ENCODE measurements around the gene PDE4D. TPM values are rescaled to one million over a fixed set of nuclear protein-coding genes. Genes with fewer than 3 reads are reported as not detected.

Gene PDE4D
- total and polyA plus RNA-seq, 2 experiments from 2014 or later: 21.9 to 54.2 TPM

DNA sequence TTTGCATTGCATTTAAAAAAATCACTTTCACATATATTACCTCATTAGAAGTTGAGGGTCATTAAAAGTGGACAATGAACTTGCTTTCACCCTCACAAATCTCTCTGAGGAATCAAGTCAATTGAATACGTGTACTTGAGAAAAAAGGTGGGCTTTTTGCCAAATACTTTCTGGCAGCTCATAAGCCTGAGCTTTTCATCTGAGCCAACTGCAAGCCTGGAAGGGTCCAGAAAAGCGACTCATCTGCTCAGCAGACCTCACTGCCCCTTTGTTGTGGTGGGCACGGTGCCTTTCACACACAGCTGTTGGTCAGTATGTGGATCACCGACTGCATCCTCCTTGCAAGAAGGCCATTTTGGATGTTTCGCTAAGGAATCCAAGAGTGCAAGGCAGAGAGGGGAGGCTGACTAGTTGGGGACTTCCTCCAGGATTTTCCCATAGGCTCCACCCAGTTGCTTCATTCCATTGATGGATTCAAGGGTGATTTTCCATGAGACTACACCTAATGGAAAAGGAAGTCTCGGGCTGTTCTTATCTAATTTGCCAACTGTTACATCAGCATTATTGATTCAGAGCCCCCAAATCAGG is 564.7 kb downstream of the PDE4D start:
- peak overlapping the region; percentile 60 for H3K27ac ChIP-seq
- DNase-seq (ENCODE audit: low read depth in 1 of 2, low spot score in 1 of 2): peak; percentile 28 to 74
- no peak overlapping the region for H3K4me3 ChIP-seq
- no peaks in the 10 kb centered on the region for H3K36me3 ChIP-seq
- no peaks in the 10 kb centered on the region for H3K27me3 ChIP-seq
- TF ChIP-seq, protein P1, sequence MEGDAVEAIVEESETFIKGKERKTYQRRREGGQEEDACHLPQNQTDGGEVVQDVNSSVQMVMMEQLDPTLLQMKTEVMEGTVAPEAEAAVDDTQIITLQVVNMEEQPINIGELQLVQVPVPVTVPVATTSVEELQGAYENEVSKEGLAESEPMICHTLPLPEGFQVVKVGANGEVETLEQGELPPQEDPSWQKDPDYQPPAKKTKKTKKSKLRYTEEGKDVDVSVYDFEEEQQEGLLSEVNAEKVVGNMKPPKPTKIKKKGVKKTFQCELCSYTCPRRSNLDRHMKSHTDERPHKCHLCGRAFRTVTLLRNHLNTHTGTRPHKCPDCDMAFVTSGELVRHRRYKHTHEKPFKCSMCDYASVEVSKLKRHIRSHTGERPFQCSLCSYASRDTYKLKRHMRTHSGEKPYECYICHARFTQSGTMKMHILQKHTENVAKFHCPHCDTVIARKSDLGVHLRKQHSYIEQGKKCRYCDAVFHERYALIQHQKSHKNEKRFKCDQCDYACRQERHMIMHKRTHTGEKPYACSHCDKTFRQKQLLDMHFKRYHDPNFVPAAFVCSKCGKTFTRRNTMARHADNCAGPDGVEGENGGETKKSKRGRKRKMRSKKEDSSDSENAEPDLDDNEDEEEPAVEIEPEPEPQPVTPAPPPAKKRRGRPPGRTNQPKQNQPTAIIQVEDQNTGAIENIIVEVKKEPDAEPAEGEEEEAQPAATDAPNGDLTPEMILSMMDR (IDR thresholded peaks at IDR 0.05; ENCODE audit: low read depth, low read length): no peak
- peaks cover 26% of the 10 kb centered on the region for H3K4me1 ChIP-seq (ENCODE audit: low read depth)
- H3K9me3 ChIP-seq (ENCODE audit: low read depth): no peaks in the 10 kb centered on the region

DNA sequence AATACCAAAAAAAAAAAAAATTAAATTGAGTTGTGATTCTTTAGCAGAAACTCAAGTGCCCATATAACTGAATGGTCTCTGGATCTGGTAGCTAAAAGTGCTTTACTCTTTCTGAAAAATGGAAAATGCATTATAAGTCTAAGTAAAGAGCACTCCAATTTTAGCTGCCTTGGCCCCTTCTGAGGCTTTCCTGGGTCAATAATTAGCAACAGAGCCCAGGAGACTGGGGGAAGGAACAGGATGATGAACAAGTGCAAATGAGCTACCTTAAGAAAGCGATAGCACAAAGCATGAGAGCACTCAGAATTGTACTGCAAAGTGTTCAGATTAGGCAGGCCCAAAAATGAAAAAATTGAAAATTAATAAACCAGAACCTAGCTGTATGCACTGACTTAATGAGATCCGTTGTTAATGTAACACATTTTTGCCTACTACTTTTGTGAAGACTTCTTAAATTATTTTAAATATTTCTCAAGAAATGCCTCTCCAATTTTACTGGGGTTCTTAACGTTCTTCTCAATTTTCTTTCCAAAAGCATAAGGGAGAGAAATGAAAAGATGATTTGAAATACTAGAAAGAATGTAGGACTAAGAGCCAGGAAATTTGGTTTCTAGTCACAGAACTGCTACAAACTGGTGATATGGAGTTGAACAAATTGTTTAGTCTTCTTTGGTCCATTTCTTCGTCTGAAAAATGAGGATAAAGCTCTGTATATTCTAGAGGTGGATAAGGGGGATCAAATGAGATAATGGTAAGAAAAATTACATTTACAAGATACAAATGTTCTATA is 566.1 kb downstream of the PDE4D start:
- no peaks in the 10 kb centered on the region for H3K36me3 ChIP-seq
- TF ChIP-seq, protein P1 (IDR thresholded peaks at IDR 0.05; ENCODE audit: low read depth, low read length): no peak
- H3K9me3 ChIP-seq (ENCODE audit: low read depth): no peaks in the 10 kb centered on the region
- peak overlapping the region; percentile 41 for H3K27ac ChIP-seq
- no peak overlapping the region for H3K4me3 ChIP-seq
- no peaks in the 10 kb centered on the region for H3K27me3 ChIP-seq
- peaks cover 30% of the 10 kb centered on the region for H3K4me1 ChIP-seq (ENCODE audit: low read depth)
- DNase-seq (ENCODE audit: low read depth in 1 of 2, low spot score in 1 of 2): no peak

- Histone ChIP-seq H3K9me3 (ENCODE audit: low read depth) (no peaks in the 10 kb centered on the region), H3K36me3 (no peaks in the 10 kb centered on the region), H3K27me3 (no peaks in the 10 kb centered on the region), H3K27ac (no peak overlapping the region), H3K4me1 (ENCODE audit: low read depth) (peaks cover 37% of the 10 kb centered on the region), H3K4me3 (no peak overlapping the region)
- DNase-seq (ENCODE audit: low read depth in 1 of 2, low spot score in 1 of 2): peak in 1 of 2 donors; percentile 25
- TF ChIP-seq, protein P1 (IDR thresholded peaks at IDR 0.05; ENCODE audit: low read depth, low read length): no peak
Measured at GRCh38 chr5:59326596-59326995, 566.9 kb downstream of the PDE4D start.

DNA sequence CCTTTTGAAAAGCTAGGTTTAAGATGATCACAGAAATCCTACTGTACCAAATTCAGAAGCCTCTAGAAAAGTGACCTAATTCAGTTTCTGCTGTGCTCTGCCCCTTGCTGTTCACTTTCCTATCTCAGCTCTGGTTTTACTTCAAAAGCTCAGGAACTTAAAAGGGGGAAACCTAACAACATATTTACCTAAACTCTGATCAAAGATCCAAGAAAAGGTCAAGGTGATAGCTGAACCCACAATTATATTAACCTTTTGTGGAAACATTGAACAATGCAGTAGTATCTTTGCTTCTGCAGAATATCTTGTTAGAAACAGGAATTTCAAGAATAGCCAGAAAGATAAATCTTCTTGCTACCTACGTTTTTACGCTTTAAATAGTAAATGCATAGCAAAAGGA is 568.5 kb downstream of the PDE4D start:
- Histone ChIP-seq H3K27ac (no peak overlapping the region), H3K27me3 (no peaks in the 10 kb centered on the region), H3K4me3 (no peak overlapping the region), H3K36me3 (no peaks in the 10 kb centered on the region), H3K9me3 (ENCODE audit: low read depth) (no peaks in the 10 kb centered on the region), H3K4me1 (ENCODE audit: low read depth) (peaks cover 43% of the 10 kb centered on the region)
- no peak for DNase-seq (ENCODE audit: low read depth in 1 of 2, low spot score in 1 of 2)
- TF ChIP-seq, protein P1 (IDR thresholded peaks at IDR 0.05; ENCODE audit: low read depth, low read length): no peak

DNA sequence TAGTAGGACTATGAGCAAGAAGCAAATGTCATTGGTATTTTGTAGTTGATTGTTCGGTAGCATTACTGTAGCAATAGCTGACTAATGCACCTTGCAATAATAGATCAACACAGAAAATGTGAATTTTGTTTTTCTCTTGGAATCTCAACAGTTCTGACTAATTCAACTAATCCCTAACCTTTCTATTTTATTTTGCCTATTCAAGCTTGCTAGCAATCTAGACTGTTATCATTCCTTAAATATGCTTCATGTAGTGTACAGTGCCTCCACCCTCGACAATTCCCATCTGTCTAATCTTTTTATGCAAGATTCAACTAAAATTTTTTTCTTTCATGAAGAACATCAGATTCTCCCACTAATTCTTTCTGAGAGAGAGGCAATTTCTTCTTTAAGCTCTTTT is 570.6 kb downstream of the PDE4D start:
- no peaks in the 10 kb centered on the region for H3K36me3 ChIP-seq
- TF ChIP-seq, protein P1 (IDR thresholded peaks at IDR 0.05; ENCODE audit: low read depth, low read length): no peak
- no peaks in the 10 kb centered on the region for H3K9me3 ChIP-seq (ENCODE audit: low read depth)
- no peak overlapping the region for H3K27ac ChIP-seq
- peaks cover 47% of the 10 kb centered on the region for H3K4me1 ChIP-seq (ENCODE audit: low read depth)
- no peaks in the 10 kb centered on the region for H3K27me3 ChIP-seq
- no peak for DNase-seq (ENCODE audit: low read depth in 1 of 2, low spot score in 1 of 2)
- H3K4me3 ChIP-seq: no peak overlapping the region

Measured in cardiac muscle cell (in vitro differentiated cells and primary cell).